ENCODE results near the gene THEMIS. TPM values are rescaled to one million over a fixed set of nuclear protein-coding genes. Genes with fewer than 3 reads are reported as not detected.

Gene THEMIS
- total and polyA plus RNA-seq, 11 donors: 0.01 to 2.3 (median 0.39) TPM; not detected in 6

DNA sequence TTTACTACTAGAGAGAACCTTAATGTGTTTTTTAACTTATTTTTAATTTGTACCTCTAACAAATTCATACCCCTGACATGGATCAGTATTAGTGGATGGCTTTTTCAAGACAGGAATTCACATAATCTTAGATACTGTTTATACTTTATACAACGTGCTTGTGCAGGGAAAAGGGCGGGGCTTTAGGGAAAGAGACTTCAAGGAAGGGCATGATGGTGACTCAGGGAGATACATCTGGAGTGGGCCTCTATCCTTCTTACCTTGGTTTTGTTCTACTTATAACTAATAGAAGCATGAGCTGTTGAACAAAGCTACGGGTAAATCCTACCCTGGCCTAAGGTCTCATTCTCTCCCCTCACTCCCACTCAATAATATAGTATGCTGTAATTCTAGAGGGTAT, 163.1 kb downstream of the THEMIS start:
- H3K9me3 ChIP-seq: no peaks in the 10 kb centered on the region
- ATAC-seq: no peak
- no peak overlapping the region for H3K27ac ChIP-seq
- WGBS, 4 donors: 73 to 78% (median 74%) methylated on average over 3 of the region's 3 CpGs
- peaks cover 0 to 8% (median 0%) of the 10 kb centered on the region in 9 donors for H3K27me3 ChIP-seq
- no peaks in the 10 kb centered on the region for H3K36me3 ChIP-seq
- peaks cover 0 to 3% (median 0%) of the 10 kb centered on the region in 12 donors for H3K4me1 ChIP-seq
- DNase-seq: no peak
- no peak overlapping the region for H3K4me3 ChIP-seq
- TF ChIP-seq, protein P1, sequence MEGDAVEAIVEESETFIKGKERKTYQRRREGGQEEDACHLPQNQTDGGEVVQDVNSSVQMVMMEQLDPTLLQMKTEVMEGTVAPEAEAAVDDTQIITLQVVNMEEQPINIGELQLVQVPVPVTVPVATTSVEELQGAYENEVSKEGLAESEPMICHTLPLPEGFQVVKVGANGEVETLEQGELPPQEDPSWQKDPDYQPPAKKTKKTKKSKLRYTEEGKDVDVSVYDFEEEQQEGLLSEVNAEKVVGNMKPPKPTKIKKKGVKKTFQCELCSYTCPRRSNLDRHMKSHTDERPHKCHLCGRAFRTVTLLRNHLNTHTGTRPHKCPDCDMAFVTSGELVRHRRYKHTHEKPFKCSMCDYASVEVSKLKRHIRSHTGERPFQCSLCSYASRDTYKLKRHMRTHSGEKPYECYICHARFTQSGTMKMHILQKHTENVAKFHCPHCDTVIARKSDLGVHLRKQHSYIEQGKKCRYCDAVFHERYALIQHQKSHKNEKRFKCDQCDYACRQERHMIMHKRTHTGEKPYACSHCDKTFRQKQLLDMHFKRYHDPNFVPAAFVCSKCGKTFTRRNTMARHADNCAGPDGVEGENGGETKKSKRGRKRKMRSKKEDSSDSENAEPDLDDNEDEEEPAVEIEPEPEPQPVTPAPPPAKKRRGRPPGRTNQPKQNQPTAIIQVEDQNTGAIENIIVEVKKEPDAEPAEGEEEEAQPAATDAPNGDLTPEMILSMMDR (IDR thresholded peaks at IDR 0.05): no peak
- TF ChIP-seq POLR2A (IDR thresholded peaks at IDR 0.05): no peak
- intact Hi-C loops (cut with DNase I): loop anchor here in 9 of 10 donors (1.0 to 10.0 kb wide), 7 partner anchors 590 to 1837 kb away; no protein-coding TSS in a partner anchor

DNA sequence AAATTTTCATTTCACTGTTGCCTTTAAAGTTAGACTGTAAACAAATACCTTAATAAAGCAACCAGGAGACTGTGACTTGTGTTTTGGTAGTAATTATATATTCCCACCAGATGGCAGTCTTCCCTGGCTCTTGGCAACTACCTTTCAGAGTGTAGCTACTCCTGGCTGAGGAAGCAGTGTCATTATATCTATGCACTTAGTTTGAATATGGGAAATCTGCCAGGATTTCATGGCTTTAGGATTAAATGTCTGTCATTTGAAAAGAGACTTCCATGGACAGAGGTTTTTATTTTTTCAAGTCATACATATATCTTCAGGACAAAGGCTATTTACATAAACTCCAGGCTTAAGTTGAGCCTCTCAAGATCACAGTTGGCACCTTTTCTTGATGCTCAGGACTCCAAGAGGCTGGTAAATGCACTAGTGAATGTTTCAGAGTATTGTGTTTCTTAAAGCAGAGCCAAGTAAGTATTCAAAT, 163.8 kb downstream of the THEMIS start:
- TF ChIP-seq, protein P1 (IDR thresholded peaks at IDR 0.05): peak; percentile 45 to 77 (median 65)
- no peak for TF ChIP-seq POLR2A (IDR thresholded peaks at IDR 0.05)

DNA sequence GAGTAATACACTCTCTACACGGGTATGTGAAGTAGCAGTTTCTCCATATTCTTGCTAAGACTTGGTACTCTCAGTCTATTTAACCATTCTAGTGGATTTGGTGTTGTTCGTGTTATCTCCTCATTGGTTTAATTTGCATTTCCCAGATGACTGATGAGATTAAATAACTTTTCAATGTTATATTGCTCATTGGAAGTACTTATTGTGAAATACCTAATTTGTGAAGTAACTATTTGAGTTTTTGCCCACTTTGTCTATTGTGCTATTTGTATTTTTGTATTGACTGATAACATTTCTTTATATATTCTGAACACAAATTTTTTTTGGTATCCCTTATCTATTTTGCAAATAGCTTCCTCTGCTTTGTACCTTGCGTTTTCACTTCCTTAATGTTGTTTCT, 167.9 kb downstream of the THEMIS start:
- TF ChIP-seq, protein P1 (IDR thresholded peaks at IDR 0.05): no peak
- TF ChIP-seq POLR2A (IDR thresholded peaks at IDR 0.05): no peak
- intact Hi-C loops (cut with DNase I): loop anchor here in 4 of 10 donors (10.0 kb wide), 2 partner anchors 1002 to 1842 kb away; no protein-coding TSS in a partner anchor
- no peaks in the 10 kb centered on the region for H3K9me3 ChIP-seq
- H3K36me3 ChIP-seq: no peaks in the 10 kb centered on the region
- peaks cover 0 to 3% (median 0%) of the 10 kb centered on the region in 12 donors for H3K4me1 ChIP-seq
- ATAC-seq (no peak), DNase-seq (no peak)
- 70 to 81% (median 74%) methylated on average over 3 of the region's 3 CpGs for WGBS, 4 donors
- H3K27ac ChIP-seq: no peak overlapping the region
- peaks cover 0 to 4% (median 0%) of the 10 kb centered on the region in 9 donors for H3K27me3 ChIP-seq
- no peak overlapping the region for H3K4me3 ChIP-seq

More for the DNA sequence above, 163.8 kb downstream of the THEMIS start:
- H3K27ac ChIP-seq: no peak overlapping the region
- peaks cover 0 to 3% (median 0%) of the 10 kb centered on the region in 12 donors for H3K4me1 ChIP-seq
- H3K36me3 ChIP-seq: no peaks in the 10 kb centered on the region
- peak in 2 of 5 donors; percentile 26 to 35 for DNase-seq
- intact Hi-C loops (cut with DNase I): loop anchor here in 9 of 10 donors (1.0 to 10.0 kb wide), 7 partner anchors 590 to 1838 kb away; no protein-coding TSS in a partner anchor
- peaks cover 0 to 8% (median 0%) of the 10 kb centered on the region in 9 donors for H3K27me3 ChIP-seq
- no peaks in the 10 kb centered on the region for H3K9me3 ChIP-seq
- H3K4me3 ChIP-seq: no peak overlapping the region
- peak; percentile 64 to 76 (median 72) for ATAC-seq

DNA sequence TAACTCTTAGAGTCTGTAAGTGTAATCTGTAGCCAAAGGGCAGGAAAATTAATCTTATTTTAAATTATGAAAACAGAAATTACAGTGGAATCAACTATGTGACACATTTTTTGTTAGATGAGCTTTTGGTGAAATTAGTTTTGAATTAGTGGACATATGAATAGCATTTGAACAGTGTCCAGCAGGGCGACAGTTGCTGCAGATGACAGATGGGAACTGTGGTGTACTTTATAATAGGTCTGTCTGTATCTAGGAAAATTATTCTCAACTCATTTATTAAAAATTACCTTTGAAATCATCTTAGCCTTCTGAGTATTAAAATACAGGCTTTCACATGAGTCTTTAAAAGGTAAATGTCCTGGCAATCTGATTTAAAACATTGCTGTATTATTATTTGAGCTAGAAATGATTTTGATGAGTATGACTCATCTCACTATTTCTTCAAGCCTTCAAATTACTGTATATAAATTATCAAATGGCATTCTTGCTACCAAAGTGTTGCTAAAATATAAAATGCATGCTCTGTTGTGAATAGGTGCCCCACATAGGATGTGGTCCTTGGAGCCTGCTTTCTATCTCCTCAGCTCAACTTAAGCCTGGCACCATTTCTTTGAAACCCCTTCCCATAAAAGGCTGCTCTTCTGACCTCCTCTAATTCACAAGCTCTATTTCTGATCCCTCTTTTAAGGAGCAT, 173.5 kb downstream of the THEMIS start:
- no peak for TF ChIP-seq POLR2A (IDR thresholded peaks at IDR 0.05)
- TF ChIP-seq, protein P1 (IDR thresholded peaks at IDR 0.05): no peak
- DNase-seq: no peak
- 68 to 95% (median 79%) methylated on average over 1 of the region's 1 CpG for WGBS, 4 donors
- Histone ChIP-seq H3K27me3 (peaks cover 0 to 8% (median 0%) of the 10 kb centered on the region in 9 donors), H3K4me3 (no peak overlapping the region), H3K36me3 (no peaks in the 10 kb centered on the region), H3K27ac (no peak overlapping the region), H3K9me3 (no peaks in the 10 kb centered on the region), H3K4me1 (no peaks in the 10 kb centered on the region)
- intact Hi-C loops (cut with DNase I): loop anchor here in 1 of 10 donors (10.0 kb wide), 1 partner anchor 807 kb away; no protein-coding TSS in a partner anchor
- ATAC-seq: no peak

All from heart left ventricle (tissue), 16 donors.